ENCODE data around the gene TBKBP1. TPM values are rescaled to one million over a fixed set of nuclear protein-coding genes. Genes with fewer than 3 reads are reported as not detected.

TBKBP1 gene
- total RNA-seq, 4 donors from 2014 or later, result 3.0 to 23.1 (median 5.2) TPM

GRCh38 chr17:47714773-47715396 lies 20.9 kb downstream of the TBKBP1 start:
- Histone ChIP-seq H3K9me3 (no peaks in the 10 kb centered on the region), H3K36me3 (peaks cover 0 to 7% (median 0%) of the 10 kb centered on the region in 3 donors), H3K4me1 (peaks cover 0 to 20% (median 0%) of the 10 kb centered on the region in 4 donors), H3K4me3 (no peak overlapping the region), H3K27me3 (no peaks in the 10 kb centered on the region), H3K27ac (no peak overlapping the region)
- TF ChIP-seq POLR2A (IDR thresholded peaks at IDR 0.05) (no peak), CTCF (IDR thresholded peaks at IDR 0.05) (no peak)
- DNase-seq, result peak in 2 of 3 donors; percentile 78 to 84

- peaks cover 0 to under 1% (median 0%) of the 10 kb centered on the region in 3 donors for H3K36me3 ChIP-seq
- H3K4me1 ChIP-seq, result peaks cover 0 to 20% (median under 1%) of the 10 kb centered on the region in 4 donors
- H3K9me3 ChIP-seq, result no peaks in the 10 kb centered on the region
- H3K27me3 ChIP-seq, result peaks cover 0 to 3% of the 10 kb centered on the region in 2 donors
- no peak overlapping the region for H3K4me3 ChIP-seq
- no peak for DNase-seq
- TF ChIP-seq POLR2A (IDR thresholded peaks at IDR 0.05) (no peak), CTCF (IDR thresholded peaks at IDR 0.05) (no peak)
- H3K27ac ChIP-seq, result no peak overlapping the region
Measured at GRCh38 chr17:47715669-47716325, 21.8 kb downstream of the TBKBP1 start.

- peaks cover 0 to 9% of the 10 kb centered on the region in 2 donors for H3K27me3 ChIP-seq
- H3K4me3 ChIP-seq, result no peak overlapping the region
- no peaks in the 10 kb centered on the region for H3K36me3 ChIP-seq
- H3K27ac ChIP-seq, result no peak overlapping the region
- peaks cover 0 to 21% (median 4%) of the 10 kb centered on the region in 4 donors for H3K4me1 ChIP-seq
- no peaks in the 10 kb centered on the region for H3K9me3 ChIP-seq
- TF ChIP-seq POLR2A (IDR thresholded peaks at IDR 0.05) (no peak), CTCF (IDR thresholded peaks at IDR 0.05) (no peak)
- DNase-seq, result no peak
Measured at GRCh38 chr17:47716375-47716774, 22.4 kb downstream of the TBKBP1 start.

- TF ChIP-seq CTCF (IDR thresholded peaks at IDR 0.05) (peak in 3 of 6 experiments; percentile 9 to 20 (median 20)), POLR2A (IDR thresholded peaks at IDR 0.05) (no peak)
- Histone ChIP-seq H3K9me3 (no peaks in the 10 kb centered on the region), H3K27me3 (peaks cover 0 to 15% of the 10 kb centered on the region in 2 donors), H3K4me1 (peaks cover 0 to 26% (median 9%) of the 10 kb centered on the region in 4 donors), H3K36me3 (no peaks in the 10 kb centered on the region), H3K4me3 (no peak overlapping the region), H3K27ac (no peak overlapping the region)
- DNase-seq, result no peak
Measured at GRCh38 chr17:47717261-47717697, 23.3 kb downstream of the TBKBP1 start.

GRCh38 chr17:47717979-47718621 lies 24.1 kb downstream of the TBKBP1 start:
- Histone ChIP-seq H3K36me3 (no peaks in the 10 kb centered on the region), H3K4me3 (no peak overlapping the region), H3K4me1 (peaks cover 0 to 26% (median 9%) of the 10 kb centered on the region in 4 donors), H3K9me3 (no peaks in the 10 kb centered on the region), H3K27ac (no peak overlapping the region), H3K27me3 (peaks cover 0 to 15% of the 10 kb centered on the region in 2 donors)
- TF ChIP-seq POLR2A (IDR thresholded peaks at IDR 0.05) (no peak), CTCF (IDR thresholded peaks at IDR 0.05) (no peak)
- DNase-seq, result no peak

Measured in Peyer's patch (tissue), 4 donors.